ENCODE measurements around the gene ZNF385B.

The ZNF385B gene

GRCh38 chr2:179857236-179857635 lies 4.2 kb downstream of the ZNF385B start:
- DNase-seq (ENCODE audit: low spot score) (no peak), ATAC-seq (ENCODE audit: low read depth) (no peak)
- Histone ChIP-seq H3K27ac (ENCODE audit: poor library complexity, severe bottlenecking) (no peak overlapping the region), H3K4me1 (ENCODE audit: insufficient read depth, poor library complexity, severe bottlenecking) (no peaks in the 10 kb centered on the region), H3K27me3 (ENCODE audit: insufficient read depth, poor library complexity, severe bottlenecking) (peaks cover 29% of the 10 kb centered on the region), H3K4me3 (ENCODE audit: severe bottlenecking) (no peak overlapping the region), H3K9me3 (ENCODE audit: severe bottlenecking) (no peaks in the 10 kb centered on the region), H3K36me3 (ENCODE audit: low read depth) (no peaks in the 10 kb centered on the region)
- TF ChIP-seq CTCF (IDR thresholded peaks at IDR 0.05; ENCODE audit: poor library complexity, severe bottlenecking) = no peak

- no peak for DNase-seq (ENCODE audit: low spot score)
- Histone ChIP-seq H3K9me3 (ENCODE audit: severe bottlenecking) (no peaks in the 10 kb centered on the region), H3K27ac (ENCODE audit: poor library complexity, severe bottlenecking) (no peak overlapping the region), H3K27me3 (ENCODE audit: insufficient read depth, poor library complexity, severe bottlenecking) (peaks cover 21% of the 10 kb centered on the region), H3K4me1 (ENCODE audit: insufficient read depth, poor library complexity, severe bottlenecking) (no peaks in the 10 kb centered on the region), H3K4me3 (ENCODE audit: severe bottlenecking) (no peak overlapping the region), H3K36me3 (ENCODE audit: low read depth) (no peaks in the 10 kb centered on the region)
- no peak for TF ChIP-seq CTCF (IDR thresholded peaks at IDR 0.05; ENCODE audit: poor library complexity, severe bottlenecking)
- no peak for ATAC-seq (ENCODE audit: low read depth)
Measured at GRCh38 chr2:179856205-179856604, 5.2 kb downstream of the ZNF385B start.

- no peak for DNase-seq (ENCODE audit: low spot score)
- Histone ChIP-seq H3K4me3 (ENCODE audit: severe bottlenecking) (no peak overlapping the region), H3K9me3 (ENCODE audit: severe bottlenecking) (no peaks in the 10 kb centered on the region), H3K27me3 (ENCODE audit: insufficient read depth, poor library complexity, severe bottlenecking) (peaks cover 19% of the 10 kb centered on the region), H3K4me1 (ENCODE audit: insufficient read depth, poor library complexity, severe bottlenecking) (no peaks in the 10 kb centered on the region), H3K36me3 (ENCODE audit: low read depth) (no peaks in the 10 kb centered on the region), H3K27ac (ENCODE audit: poor library complexity, severe bottlenecking) (no peak overlapping the region)
- TF ChIP-seq CTCF (IDR thresholded peaks at IDR 0.05; ENCODE audit: poor library complexity, severe bottlenecking) = no peak
- no peak for ATAC-seq (ENCODE audit: low read depth)
Measured at GRCh38 chr2:179855673-179856072, 5.7 kb downstream of the ZNF385B start.

- TF ChIP-seq CTCF (IDR thresholded peaks at IDR 0.05; ENCODE audit: poor library complexity, severe bottlenecking) = no peak
- H3K4me1 ChIP-seq (ENCODE audit: insufficient read depth, poor library complexity, severe bottlenecking) = no peaks in the 10 kb centered on the region
- H3K9me3 ChIP-seq (ENCODE audit: severe bottlenecking) = no peaks in the 10 kb centered on the region
- H3K27ac ChIP-seq (ENCODE audit: poor library complexity, severe bottlenecking) = no peak overlapping the region
- ATAC-seq (ENCODE audit: low read depth) = no peak
- no peak overlapping the region for H3K4me3 ChIP-seq (ENCODE audit: severe bottlenecking)
- peaks cover 11% of the 10 kb centered on the region for H3K27me3 ChIP-seq (ENCODE audit: insufficient read depth, poor library complexity, severe bottlenecking)
- H3K36me3 ChIP-seq (ENCODE audit: low read depth) = no peaks in the 10 kb centered on the region
- DNase-seq (ENCODE audit: low spot score) = no peak
Measured at GRCh38 chr2:179854891-179855290, 6.5 kb downstream of the ZNF385B start.

GRCh38 chr2:179853108-179853507 lies 8.3 kb downstream of the ZNF385B start:
- no peak overlapping the region for H3K4me3 ChIP-seq (ENCODE audit: severe bottlenecking)
- no peak for TF ChIP-seq CTCF (IDR thresholded peaks at IDR 0.05; ENCODE audit: poor library complexity, severe bottlenecking)
- ATAC-seq (ENCODE audit: low read depth) (no peak), DNase-seq (ENCODE audit: low spot score) (no peak)
- no peaks in the 10 kb centered on the region for H3K36me3 ChIP-seq (ENCODE audit: low read depth)
- no peak overlapping the region for H3K27ac ChIP-seq (ENCODE audit: poor library complexity, severe bottlenecking)
- H3K27me3 ChIP-seq (ENCODE audit: insufficient read depth, poor library complexity, severe bottlenecking) = peaks cover 3% of the 10 kb centered on the region
- no peaks in the 10 kb centered on the region for H3K4me1 ChIP-seq (ENCODE audit: insufficient read depth, poor library complexity, severe bottlenecking)
- no peaks in the 10 kb centered on the region for H3K9me3 ChIP-seq (ENCODE audit: severe bottlenecking)
